K562 treated with DMSO at 1 percent for 4 hours (cell line): Measurements from ENCODE around the gene EPYC. TPM values are rescaled to one million over a fixed set of nuclear protein-coding genes. Genes with fewer than 3 reads are reported as not detected.

ENCODE experiments used
- total RNA-seq: library from RNA; unstranded; fragments of 300-600 nt; gene quantifications from 2 replicates; pipeline ENCODE4 v1.2.3, GENCODE V29; 2022; ENCODE audit not compliant: insufficient read depth

The EPYC gene, protein sequence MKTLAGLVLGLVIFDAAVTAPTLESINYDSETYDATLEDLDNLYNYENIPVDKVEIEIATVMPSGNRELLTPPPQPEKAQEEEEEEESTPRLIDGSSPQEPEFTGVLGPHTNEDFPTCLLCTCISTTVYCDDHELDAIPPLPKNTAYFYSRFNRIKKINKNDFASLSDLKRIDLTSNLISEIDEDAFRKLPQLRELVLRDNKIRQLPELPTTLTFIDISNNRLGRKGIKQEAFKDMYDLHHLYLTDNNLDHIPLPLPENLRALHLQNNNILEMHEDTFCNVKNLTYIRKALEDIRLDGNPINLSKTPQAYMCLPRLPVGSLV
- total RNA-seq: not detected in 2 replicates

DNA sequence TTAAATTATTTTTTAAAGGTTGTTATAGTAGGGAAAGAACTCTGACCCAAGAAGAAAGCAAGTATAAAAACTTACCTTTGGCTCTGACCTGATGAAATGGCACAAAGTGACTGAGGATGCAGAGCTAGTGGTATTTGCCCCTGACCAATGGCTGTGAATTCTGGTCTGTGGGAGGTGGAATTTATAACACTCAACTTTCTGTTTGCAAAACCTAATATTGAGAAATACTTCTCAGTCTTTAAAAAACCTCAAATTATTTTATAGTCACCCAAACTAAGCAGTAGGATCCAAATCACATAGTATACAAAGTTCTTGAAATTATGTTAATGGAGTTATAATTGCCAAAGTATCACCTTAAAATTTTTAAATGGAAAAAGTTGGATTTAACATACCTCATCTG, at the start of gene EPYC:
EPYC (minus strand) TSS at position 101 of the 400 bp plus-strand sequence. CDS start 2,407 bp downstream, outside the sequence.

DNA sequence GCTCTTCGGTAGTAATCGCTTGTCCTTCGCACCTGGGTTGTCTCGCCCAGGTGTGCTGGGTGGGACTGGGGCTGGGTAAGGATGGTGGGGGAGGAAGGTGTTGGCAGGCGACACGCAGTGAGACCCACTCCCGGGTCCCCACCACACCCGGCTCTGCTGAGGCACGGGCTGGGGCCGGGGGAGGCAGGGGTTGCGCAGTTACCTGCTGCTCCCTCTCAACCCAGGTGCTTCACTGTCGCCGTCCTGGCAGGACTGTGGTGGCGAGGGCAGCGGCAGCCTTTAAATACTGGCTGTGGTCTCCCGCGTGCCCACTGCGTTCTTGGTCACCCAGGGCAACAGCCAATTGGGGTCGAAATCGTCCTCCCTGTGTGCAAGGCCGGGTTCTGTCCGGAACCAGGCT, 49.9 kb downstream of the EPYC start, which contains the start of gene CCER1:
CCER1 (minus strand) TSS at position 256 of the 400 bp plus-strand sequence. CDS start 434 bp downstream, outside the sequence.

Other genes with a start within 250 kb of the EPYC start
- gene CCER1, start 49.8 kb downstream of the EPYC start, total RNA-seq: not detected in 2 replicates
- gene KERA, start 53.1 kb upstream of the EPYC start, total RNA-seq: not detected in 2 replicates
- not detected in 2 replicates for gene LUM, start 106.5 kb upstream of the EPYC start, total RNA-seq
- not detected in 2 replicates for gene DCN, start 177.8 kb upstream of the EPYC start, total RNA-seq